GM19099 (cell line): ENCODE measurements around the gene TRAP1.

ENCODE experiments used
- POLR2A ChIP-seq: IDR thresholded peaks from 3 replicates; pipeline ENCODE4 v1.6.1; 2011; ENCODE audit warnings: low read depth; ENCODE audit not compliant: insufficient read length; ENCODE audit errors: extremely low read depth

TRAP1 gene

GRCh38 chr16:3729161-3730112, 12.1 kb upstream of the TRAP1 start:
- TF ChIP-seq POLR2A: no peak

GRCh38 chr16:3728424-3729160, 11.3 kb upstream of the TRAP1 start:
- TF ChIP-seq POLR2A: no peak

GRCh38 chr16:3727806-3728381, 10.6 kb upstream of the TRAP1 start:
- TF ChIP-seq POLR2A: no peak

GRCh38 chr16:3726021-3726687, 8.8 kb upstream of the TRAP1 start:
- no peak for TF ChIP-seq POLR2A

- TF ChIP-seq POLR2A: no peak
Observed at GRCh38 chr16:3725276-3725675, 8.0 kb upstream of the TRAP1 start.

GRCh38 chr16:3722508-3722907, 5.2 kb upstream of the TRAP1 start:
- no peak for TF ChIP-seq POLR2A

GRCh38 chr16:3720418-3720817, 3.1 kb upstream of the TRAP1 start:
- TF ChIP-seq POLR2A: no peak

GRCh38 chr16:3718628-3719027, 1.3 kb upstream of the TRAP1 start:
- TF ChIP-seq POLR2A: no peak

- no peak for TF ChIP-seq POLR2A
Observed at GRCh38 chr16:3718019-3718391, 681 bp upstream of the TRAP1 start.

GRCh38 chr16:3716831-3717234, 491 bp downstream of the TRAP1 start:
- no peak for TF ChIP-seq POLR2A

GRCh38 chr16:3715430-3715829, 1.9 kb downstream of the TRAP1 start:
- TF ChIP-seq POLR2A: no peak

GRCh38 chr16:3713587-3714242, 3.6 kb downstream of the TRAP1 start:
- no peak for TF ChIP-seq POLR2A

GRCh38 chr16:3712861-3713372, 4.4 kb downstream of the TRAP1 start:
- no peak for TF ChIP-seq POLR2A

- no peak for TF ChIP-seq POLR2A
Observed at GRCh38 chr16:3706253-3707012, 10.9 kb downstream of the TRAP1 start.
